Upper lobe of left lung (tissue), 6 donors: ENCODE results near the gene WDR44. TPM values are rescaled to one million over a fixed set of nuclear protein-coding genes. Genes with fewer than 3 reads are reported as not detected.

Experiments used
- ATAC-seq, 2 donors: fragments of 200-7000 bp; cut with Tn5 transposase; one replicate each; pipeline ENCODE4 v1.9.1; 2022; ENCODE audit warnings: mild to moderate bottlenecking in 2 of 2, moderate library complexity in 2 of 2; ENCODE audit not compliant: low FRiP score in 2 of 2
- DNase-seq, 2 donors: peaks; one replicate each; pipeline ENCODE4 v3.0.0-alpha.2; 2019 to 2020
- H3K27ac ChIP-seq, 4 donors: fragments of 200-600 bp; sonication (generic); one replicate each; pipeline ENCODE4 v1.5.1; 2016 to 2019
- H3K27me3 ChIP-seq, 4 donors: fragments of 200-600 bp; sonication (generic); one replicate each; pipeline ENCODE4 v1.5.1; 2017 to 2019
- H3K36me3 ChIP-seq, 4 donors: fragments of 200-600 bp; sonication (generic); one replicate each; pipeline ENCODE4 v1.5.1; 2016 to 2019
- H3K4me1 ChIP-seq, 4 donors: fragments of 200-600 bp; sonication (generic); one replicate each; pipeline ENCODE4 v1.5.1; 2018 to 2019
- H3K4me3 ChIP-seq, 4 donors: fragments of 200-600 bp; sonication (generic); one replicate each; pipeline ENCODE4 v1.5.1; 2017 to 2019; ENCODE audit warnings: mild to moderate bottlenecking in 2 of 4, moderate library complexity in 1 of 4
- H3K9me3 ChIP-seq, 4 donors: fragments of 200-600 bp; sonication (generic); one replicate each; pipeline ENCODE4 v1.5.1; 2018 to 2019
- EP300 ChIP-seq, 4 donors: sonication (generic); formaldehyde crosslinking; IDR thresholded peaks; one replicate each; pipeline ENCODE4 v1.5.1; 2017; ENCODE audit warnings: antibody characterized with exemption in 4 of 4, control low read depth in 2 of 4
- POLR2A ChIP-seq, 4 donors: fragments of 450-650 bp; IDR thresholded peaks; one replicate each; pipeline ENCODE4 v1.5.1; 2016 to 2017; ENCODE audit warnings: antibody characterized with exemption in 4 of 4, mild to moderate bottlenecking in 2 of 4
- POLR2AphosphoS5 ChIP-seq, 2 donors: sonication (generic); formaldehyde crosslinking; IDR thresholded peaks; one replicate each; pipeline ENCODE4 v1.5.1; 2017; ENCODE audit warnings: antibody characterized with exemption in 2 of 2
- WGBS, 2 donors: methylation state at CpG; one replicate each; pipeline ENCODE4 v1.1.5; 2017 to 2018; 5-methylcytosine and 5-hydroxymethylcytosine counted together
- total RNA-seq, 6 donors: library from RNA; depleted of rRNA in 4 of 6; stranded (reverse); fragments of >200 nt in 4 of 6; gene quantifications; one replicate each; pipeline versions ENCODE4 v1.1.0 to v1.2.1, GENCODE V29; 2016 to 2021
- TF ChIP-seq, protein P1 (sequence below), 6 experiments: fragments of 450-650 bp in 4 of 6; fragments of 200-600 bp in 2 of 6; sonication (generic) in 2 of 6; IDR thresholded peaks; one replicate each; pipeline ENCODE4 v1.5.1; 2016 to 2019; ENCODE audit warnings: antibody characterized with exemption in 6 of 6
- donor health status: DM: no; HTN: no; CAD: no; lungs with moderate emphysema.
- donor health status: DM: no; HTN: yes; CAD: no; lungs with severe emphysema.

The WDR44 gene
- total RNA-seq, 6 donors from 2014 or later: 11.8 to 22.6 (median 13.9) TPM

DNA sequence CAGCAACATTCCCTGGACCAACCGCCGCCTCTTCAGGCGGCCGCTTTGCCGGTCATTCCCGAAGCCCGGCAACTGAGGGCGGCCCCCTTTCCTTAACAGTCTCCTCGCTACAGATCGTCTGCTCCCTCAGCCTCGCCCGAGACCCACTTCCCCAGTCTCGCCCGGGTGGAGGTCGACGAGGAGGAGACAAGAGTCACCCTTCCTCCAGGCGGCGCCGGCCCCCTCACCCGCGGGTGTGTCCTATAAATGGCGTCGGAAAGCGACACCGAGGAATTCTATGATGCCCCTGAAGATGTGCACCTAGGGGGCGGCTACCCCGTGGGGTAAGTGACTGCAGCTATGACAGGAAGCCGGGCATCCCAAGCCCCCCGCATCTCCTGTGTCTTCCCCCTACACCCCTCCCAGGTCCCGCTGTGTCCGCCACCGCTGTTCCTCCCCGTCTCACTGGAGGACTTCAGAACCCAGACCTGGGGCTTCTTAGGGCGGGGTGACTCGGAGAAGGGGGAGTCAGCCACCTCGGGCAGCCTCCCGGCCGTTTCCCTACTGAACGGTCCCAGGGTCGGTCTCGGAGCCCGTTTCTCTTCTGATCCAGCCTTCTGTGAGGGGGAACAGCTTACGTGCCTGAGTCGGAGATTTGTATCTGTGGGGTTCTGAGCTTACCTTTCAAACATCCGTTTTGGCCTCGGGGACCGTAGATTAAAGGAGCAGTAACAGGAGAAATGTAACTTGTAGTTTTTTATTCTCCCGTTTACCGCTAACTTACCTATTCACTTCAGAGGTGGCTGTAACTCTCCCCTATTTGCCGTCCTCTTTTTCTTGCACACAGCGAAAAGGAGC lies 570 bp downstream of the WDR44 start:
- peak; percentile 32 to 87 for DNase-seq
- H3K36me3 ChIP-seq: no peaks in the 10 kb centered on the region
- WGBS, 2 donors: 0 to 43% methylated on average over 4 to 51 of the region's 51 CpGs

DNA sequence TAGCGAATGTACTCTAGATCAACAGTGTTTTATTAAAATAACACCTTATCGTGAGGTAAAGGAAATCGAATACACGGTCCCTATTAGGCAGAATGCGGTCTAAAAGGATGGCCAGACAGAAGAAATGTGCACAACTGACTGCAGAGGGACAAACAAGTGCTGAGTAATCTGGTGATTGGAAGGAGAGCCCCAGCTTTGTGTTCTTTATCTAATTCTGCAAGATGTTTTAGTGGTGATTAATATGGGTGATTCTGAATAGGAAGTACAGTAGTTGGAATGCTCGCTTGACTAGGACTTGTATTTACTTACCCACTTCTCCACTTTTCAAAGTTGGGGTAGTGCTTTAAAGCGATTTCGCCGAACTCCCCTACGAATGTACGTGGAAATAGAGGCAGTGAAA lies 1.2 kb downstream of the WDR44 start:
- no peak for TF ChIP-seq POLR2AphosphoS5 (IDR thresholded peaks at IDR 0.05)
- TF ChIP-seq EP300 (IDR thresholded peaks at IDR 0.05): no peak
- no peak for TF ChIP-seq POLR2A (IDR thresholded peaks at IDR 0.05)
- TF ChIP-seq, protein P1, sequence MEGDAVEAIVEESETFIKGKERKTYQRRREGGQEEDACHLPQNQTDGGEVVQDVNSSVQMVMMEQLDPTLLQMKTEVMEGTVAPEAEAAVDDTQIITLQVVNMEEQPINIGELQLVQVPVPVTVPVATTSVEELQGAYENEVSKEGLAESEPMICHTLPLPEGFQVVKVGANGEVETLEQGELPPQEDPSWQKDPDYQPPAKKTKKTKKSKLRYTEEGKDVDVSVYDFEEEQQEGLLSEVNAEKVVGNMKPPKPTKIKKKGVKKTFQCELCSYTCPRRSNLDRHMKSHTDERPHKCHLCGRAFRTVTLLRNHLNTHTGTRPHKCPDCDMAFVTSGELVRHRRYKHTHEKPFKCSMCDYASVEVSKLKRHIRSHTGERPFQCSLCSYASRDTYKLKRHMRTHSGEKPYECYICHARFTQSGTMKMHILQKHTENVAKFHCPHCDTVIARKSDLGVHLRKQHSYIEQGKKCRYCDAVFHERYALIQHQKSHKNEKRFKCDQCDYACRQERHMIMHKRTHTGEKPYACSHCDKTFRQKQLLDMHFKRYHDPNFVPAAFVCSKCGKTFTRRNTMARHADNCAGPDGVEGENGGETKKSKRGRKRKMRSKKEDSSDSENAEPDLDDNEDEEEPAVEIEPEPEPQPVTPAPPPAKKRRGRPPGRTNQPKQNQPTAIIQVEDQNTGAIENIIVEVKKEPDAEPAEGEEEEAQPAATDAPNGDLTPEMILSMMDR (IDR thresholded peaks at IDR 0.05): no peak
- Histone ChIP-seq H3K27ac (peak overlapping the region; percentile 91 to 93 (median 92)), H3K27me3 (no peaks in the 10 kb centered on the region), H3K36me3 (no peaks in the 10 kb centered on the region), H3K4me3 (peak overlapping the region; percentile 18 to 79 (median 60)), H3K9me3 (no peaks in the 10 kb centered on the region), H3K4me1 (peaks cover 0 to 15% (median 10%) of the 10 kb centered on the region in 4 donors)
- peak in 1 of 2 donors; percentile 16 for ATAC-seq
- 3 to 25% methylated on average over 11 of the region's 11 CpGs for WGBS, 2 donors
- no peak for DNase-seq

More for the DNA sequence above, 570 bp downstream of the WDR44 start:
- peak; percentile 54 to 63 for ATAC-seq
- Histone ChIP-seq H3K4me3 (peak overlapping the region; percentile 18 to 79 (median 60)), H3K27me3 (no peaks in the 10 kb centered on the region), H3K4me1 (peaks cover 0 to 15% (median 10%) of the 10 kb centered on the region in 4 donors), H3K27ac (peak overlapping the region; percentile 91 to 93 (median 92)), H3K9me3 (no peaks in the 10 kb centered on the region)
- TF ChIP-seq, protein P1 (IDR thresholded peaks at IDR 0.05): no peak
- no peak for TF ChIP-seq POLR2A (IDR thresholded peaks at IDR 0.05)
- no peak for TF ChIP-seq EP300 (IDR thresholded peaks at IDR 0.05)
- TF ChIP-seq POLR2AphosphoS5 (IDR thresholded peaks at IDR 0.05): no peak

DNA sequence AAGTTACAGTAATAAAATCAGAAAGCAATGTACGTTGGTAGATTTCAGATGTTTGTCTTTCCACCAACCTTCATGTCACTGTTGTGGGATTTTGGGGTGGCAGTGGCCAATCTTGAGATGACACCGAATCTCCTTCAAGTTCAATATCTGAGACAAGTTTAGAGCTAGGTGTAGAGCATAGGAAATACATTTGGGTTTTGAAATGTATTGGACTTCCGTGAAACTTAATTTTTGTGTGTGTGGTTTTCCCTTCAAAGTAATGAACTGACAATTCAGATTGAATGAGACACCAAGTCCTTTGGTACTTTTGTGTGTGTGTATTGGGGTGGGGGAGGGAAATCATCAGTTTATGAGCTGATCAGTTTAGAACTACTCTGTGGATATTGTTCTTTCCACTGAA lies 1.8 kb downstream of the WDR44 start:
- no peaks in the 10 kb centered on the region for H3K27me3 ChIP-seq
- H3K27ac ChIP-seq: peak overlapping the region in 1 of 4 donors; percentile 91
- no peaks in the 10 kb centered on the region for H3K36me3 ChIP-seq
- 22 to 40% methylated on average over 3 of the region's 3 CpGs for WGBS, 2 donors
- H3K9me3 ChIP-seq: no peaks in the 10 kb centered on the region
- ATAC-seq (no peak), DNase-seq (no peak)
- peaks cover 0 to 15% (median 10%) of the 10 kb centered on the region in 4 donors for H3K4me1 ChIP-seq
- TF ChIP-seq, protein P1 (IDR thresholded peaks at IDR 0.05): no peak
- TF ChIP-seq POLR2AphosphoS5 (IDR thresholded peaks at IDR 0.05) (no peak), EP300 (IDR thresholded peaks at IDR 0.05) (no peak), POLR2A (IDR thresholded peaks at IDR 0.05) (no peak)
- H3K4me3 ChIP-seq: peak overlapping the region in 3 of 4 donors; percentile 49 to 79 (median 70)

DNA sequence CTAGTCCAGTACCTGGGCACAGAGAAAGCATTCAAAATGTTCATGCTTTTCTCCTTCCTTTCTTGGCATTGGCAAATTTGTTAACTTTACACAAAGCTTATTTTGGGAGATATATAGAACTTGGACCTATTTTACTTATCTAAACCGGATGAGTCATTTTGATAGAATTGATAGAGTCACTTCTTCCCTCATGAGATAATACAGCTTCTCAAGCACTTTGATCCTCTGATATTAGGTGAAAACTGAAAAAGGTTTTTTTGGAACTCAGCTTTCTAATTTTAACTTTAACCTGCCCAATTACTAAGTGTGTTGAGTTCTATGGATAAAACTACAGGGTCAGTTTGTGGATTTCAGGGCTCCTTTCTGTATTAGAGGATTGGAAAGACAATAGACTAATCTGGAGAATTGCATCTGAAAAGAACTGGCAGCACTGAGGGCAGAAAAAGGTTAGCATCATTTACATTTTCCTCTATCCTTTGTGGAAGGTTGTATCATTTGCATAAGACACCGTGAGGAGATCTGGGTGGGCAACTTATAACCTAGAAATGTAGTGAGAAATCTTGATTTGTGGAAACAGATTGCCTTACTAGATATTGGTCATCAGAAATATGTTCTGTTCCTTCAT lies 2.4 kb downstream of the WDR44 start:
- Histone ChIP-seq H3K36me3 (no peaks in the 10 kb centered on the region), H3K4me1 (peaks cover 0 to 15% (median 10%) of the 10 kb centered on the region in 4 donors), H3K4me3 (peak overlapping the region in 1 of 4 donors; percentile 79), H3K27me3 (no peaks in the 10 kb centered on the region), H3K27ac (no peak overlapping the region), H3K9me3 (no peaks in the 10 kb centered on the region)
- no peak for DNase-seq
- no peak for ATAC-seq
- no peak for TF ChIP-seq POLR2A (IDR thresholded peaks at IDR 0.05)
- TF ChIP-seq, protein P1 (IDR thresholded peaks at IDR 0.05): no peak
- TF ChIP-seq POLR2AphosphoS5 (IDR thresholded peaks at IDR 0.05): no peak
- no peak for TF ChIP-seq EP300 (IDR thresholded peaks at IDR 0.05)
- WGBS, 2 donors: 48 to 52% methylated on average over 2 of the region's 2 CpGs
